PFSK-1 (cell line): ENCODE data around the gene COL2A1.

Experiments
- FOXP2 ChIP-seq: optimal IDR thresholded peaks from 2 replicates; pipeline ENCODE3; 2011; ENCODE audit warnings: borderline replicate concordance, control low read depth, inconsistent platforms; ENCODE audit not compliant: insufficient read depth; ENCODE audit errors: extremely low read length, extremely low read depth
- POLR2AphosphoS5 ChIP-seq: IDR thresholded peaks from 2 replicates; pipeline ENCODE4 v1.6.1; 2012; ENCODE audit warnings: low read depth, mild to moderate bottlenecking, control low read depth, low read length, moderate library complexity
- REST ChIP-seq, 2 experiments: IDR thresholded peaks; 2 replicates each; pipeline versions ENCODE4 v1.6.1 to v1.8.0; 2011 to 2012; ENCODE audit warnings: low read depth in 2 of 2, low read length in 2 of 2, control low read depth in 1 of 2, inconsistent platforms in 1 of 2, mild to moderate bottlenecking in 1 of 2, moderate library complexity in 1 of 2; ENCODE audit not compliant: insufficient read depth in 1 of 2
- SIN3A ChIP-seq: IDR thresholded peaks from 2 replicates; pipeline ENCODE4 v1.6.1; 2012; ENCODE audit warnings: mild to moderate bottlenecking, low read length, moderate library complexity, borderline replicate concordance; ENCODE audit not compliant: insufficient read depth
- TAF1 ChIP-seq: IDR thresholded peaks from 2 replicates; pipeline ENCODE4 v1.6.1; 2012; ENCODE audit warnings: low read length, control low read depth, borderline replicate concordance; ENCODE audit not compliant: insufficient read depth

COL2A1 gene

GRCh38 chr12:48016373-48017020, 12.2 kb upstream of the COL2A1 start:
- TF ChIP-seq TAF1: no peak
- TF ChIP-seq POLR2AphosphoS5: no peak
- no peak for TF ChIP-seq FOXP2
- no peak for TF ChIP-seq REST (IDR thresholded peaks at IDR 0.05; ENCODE audit: insufficient read depth in 1 of 2, low read depth in 2 of 2, low read length in 2 of 2)
- TF ChIP-seq SIN3A: no peak

- TF ChIP-seq REST (IDR thresholded peaks at IDR 0.05; ENCODE audit: insufficient read depth in 1 of 2, low read depth in 2 of 2, low read length in 2 of 2) (no peak), TAF1 (no peak), POLR2AphosphoS5 (no peak), SIN3A (no peak), FOXP2 (no peak)
Observed at GRCh38 chr12:48015954-48016353, 11.7 kb upstream of the COL2A1 start.

GRCh38 chr12:48015129-48015528, 10.9 kb upstream of the COL2A1 start:
- TF ChIP-seq FOXP2 (no peak), POLR2AphosphoS5 (no peak), SIN3A (no peak), TAF1 (no peak), REST (IDR thresholded peaks at IDR 0.05; ENCODE audit: insufficient read depth in 1 of 2, low read depth in 2 of 2, low read length in 2 of 2) (no peak)

GRCh38 chr12:48013287-48013686, 9.0 kb upstream of the COL2A1 start:
- TF ChIP-seq FOXP2 (no peak), SIN3A (no peak), REST (IDR thresholded peaks at IDR 0.05; ENCODE audit: insufficient read depth in 1 of 2, low read depth in 2 of 2, low read length in 2 of 2) (no peak), POLR2AphosphoS5 (no peak), TAF1 (no peak)
